HEK293 (cell line): ENCODE data around the gene CLGN.

Source experiments
- CTCF ChIA-PET: fragments of 350-600 bp; formaldehyde crosslinking; extraction: SDS; loops from one replicate; lab custom pipeline; 2021; ENCODE audit warnings: antibody characterized with exemption; lab: Yijun Ruan, JAX
- POLR2A ChIA-PET: fragments of 300-600 bp; formaldehyde crosslinking; extraction: SDS; loops from one replicate; lab custom pipeline; 2020; ENCODE audit warnings: antibody characterized with exemption, inconsistent platforms; lab: Yijun Ruan, JAX
- H3K27ac ChIP-seq: fragments of 200-500 bp; sonication (Bioruptor generic); 2 replicates; pipeline ENCODE4 v1.5.1; 2014; ENCODE audit warnings: low read depth, low read length, control low read depth, inconsistent platforms; ENCODE audit errors: extremely low read depth
- H3K36me3 ChIP-seq, 2 experiments: fragments of 200-500 bp in 1 of 2; sonication (Bioruptor generic) in 1 of 2; 1 replicate in 1 of 2; 2 replicates in 1 of 2; pipeline ENCODE4 v1.5.1; 2014 to 2017; ENCODE audit warnings: inconsistent platforms in 2 of 2, low read length in 2 of 2; ENCODE audit not compliant: control insufficient read depth in 2 of 2, insufficient read depth in 1 of 2
- H3K4me1 ChIP-seq: fragments of 200-500 bp; sonication (Bioruptor generic); 2 replicates; pipeline ENCODE4 v1.5.1; 2014; ENCODE audit warnings: mild to moderate bottlenecking, low read length, inconsistent platforms; ENCODE audit not compliant: control insufficient read depth, insufficient read depth
- H3K4me3 ChIP-seq: 2 replicates; pipeline ENCODE4 v1.5.1; 2011; ENCODE audit warnings: low read depth, mild to moderate bottlenecking, control low read depth, low read length, moderate library complexity
- H3K9me3 ChIP-seq: fragments of 200-500 bp; sonication (Bioruptor generic); 2 replicates; pipeline ENCODE4 v1.5.1; 2014; ENCODE audit warnings: low read depth, low read length, inconsistent platforms; ENCODE audit not compliant: control insufficient read depth, insufficient read depth
- GLIS1 ChIP-seq: fragments of 450-650 bp; formaldehyde crosslinking; IDR thresholded peaks from 2 replicates; pipeline ENCODE4 v1.5.1; 2016; ENCODE audit warnings: missing biosample characterization, missing genetic modification characterization
- HOXD13 ChIP-seq: sonication (generic); formaldehyde crosslinking; IDR thresholded peaks from 2 replicates; pipeline ENCODE4 v1.8.0; 2022; ENCODE audit warnings: missing genetic modification reagents, borderline replicate concordance
- IKZF3 ChIP-seq: fragments of 450-650 bp; IDR thresholded peaks from 2 replicates; pipeline ENCODE4 v1.5.0; 2018; ENCODE audit warnings: missing biosample characterization, mild to moderate bottlenecking, missing genetic modification characterization, moderate library complexity
- KLF9 ChIP-seq: fragments of 450-650 bp; formaldehyde crosslinking; IDR thresholded peaks from 2 replicates; pipeline ENCODE4 v1.5.1; 2016; ENCODE audit warnings: missing biosample characterization, missing genetic modification characterization, low read depth
- SALL2 ChIP-seq: fragments of 450-650 bp; formaldehyde crosslinking; IDR thresholded peaks from 2 replicates; pipeline ENCODE4 v1.5.0; 2017; ENCODE audit warnings: missing biosample characterization, mild to moderate bottlenecking, missing genetic modification characterization, borderline replicate concordance
- ZFHX2 ChIP-seq: fragments of 450-650 bp; formaldehyde crosslinking; conservative IDR thresholded peaks from 2 replicates; pipeline ENCODE4 v1.5.1; 2016; ENCODE audit warnings: missing biosample characterization, missing genetic modification characterization
- ZNF140 ChIP-seq: fragments of 450-650 bp; formaldehyde crosslinking; IDR thresholded peaks from 2 replicates; pipeline ENCODE4 v1.5.1; 2016; ENCODE audit warnings: missing biosample characterization, missing genetic modification characterization
- ZNF146 ChIP-seq: fragments of 450-650 bp; formaldehyde crosslinking; IDR thresholded peaks from 2 replicates; pipeline ENCODE4 v1.5.1; 2016; ENCODE audit warnings: missing biosample characterization, missing genetic modification characterization
- ZNF169 ChIP-seq: fragments of 450-650 bp; formaldehyde crosslinking; IDR thresholded peaks from 2 replicates; pipeline ENCODE4 v1.5.1; 2016; ENCODE audit warnings: missing biosample characterization, missing genetic modification characterization
- ZNF214 ChIP-seq: fragments of 450-650 bp; formaldehyde crosslinking; IDR thresholded peaks from 2 replicates; pipeline ENCODE4 v1.5.1; 2017; ENCODE audit warnings: missing biosample characterization, mild to moderate bottlenecking, missing genetic modification characterization, borderline replicate concordance
- ZNF274 ChIP-seq, 2 experiments: fragments of 200-500 bp in 1 of 2; fragments of 450-650 bp in 1 of 2; sonication (Bioruptor generic) in 1 of 2; formaldehyde crosslinking in 1 of 2; IDR thresholded peaks; 2 replicates each; pipeline versions ENCODE4 v1.5.1 to v1.6.1; 2014 to 2016; ENCODE audit warnings: borderline replicate concordance in 1 of 2, inconsistent platforms in 1 of 2, low read length in 1 of 2, missing biosample characterization in 1 of 2, missing genetic modification characterization in 1 of 2
- ZNF433 ChIP-seq: fragments of 450-650 bp; formaldehyde crosslinking; IDR thresholded peaks from 2 replicates; pipeline ENCODE4 v1.5.1; 2016; ENCODE audit warnings: missing biosample characterization, missing genetic modification characterization, low read depth
- ZNF521 ChIP-seq: fragments of 450-650 bp; formaldehyde crosslinking; IDR thresholded peaks from 2 replicates; pipeline ENCODE4 v1.5.1; 2017; ENCODE audit warnings: missing biosample characterization, mild to moderate bottlenecking, missing genetic modification characterization
- ZNF654 ChIP-seq: fragments of 450-650 bp; formaldehyde crosslinking; IDR thresholded peaks from 2 replicates; pipeline ENCODE4 v1.5.1; 2016; ENCODE audit warnings: low read depth, missing biosample characterization, missing genetic modification characterization
- ZNF837 ChIP-seq: fragments of 450-650 bp; formaldehyde crosslinking; IDR thresholded peaks from 2 replicates; pipeline ENCODE4 v1.5.1; 2016; ENCODE audit warnings: missing biosample characterization, missing genetic modification characterization
- TF ChIP-seq, protein P1 (sequence below): fragments of 450-650 bp; formaldehyde crosslinking; IDR thresholded peaks from 2 replicates; pipeline ENCODE4 v1.5.1; 2016; ENCODE audit warnings: missing biosample characterization, missing genetic modification characterization
- TF ChIP-seq, protein P2 (sequence below): fragments of 450-650 bp; formaldehyde crosslinking; IDR thresholded peaks from 2 replicates; pipeline ENCODE4 v1.5.1; 2016; ENCODE audit warnings: missing biosample characterization, missing genetic modification characterization
- TF ChIP-seq, protein P3 (sequence below): fragments of 450-650 bp; formaldehyde crosslinking; conservative IDR thresholded peaks from 2 replicates; pipeline ENCODE4 v1.5.1; 2016; ENCODE audit warnings: low read depth, missing biosample characterization, missing genetic modification characterization
- TF ChIP-seq, protein P4 (sequence below): fragments of 450-650 bp; formaldehyde crosslinking; IDR thresholded peaks from 2 replicates; pipeline ENCODE4 v1.5.1; 2016; ENCODE audit warnings: missing biosample characterization, missing genetic modification characterization
- TF ChIP-seq, protein P5 (sequence below): fragments of 450-650 bp; formaldehyde crosslinking; IDR thresholded peaks from 2 replicates; pipeline ENCODE4 v1.5.1; 2016; ENCODE audit warnings: missing biosample characterization, missing genetic modification characterization, borderline replicate concordance

The CLGN gene

DNA sequence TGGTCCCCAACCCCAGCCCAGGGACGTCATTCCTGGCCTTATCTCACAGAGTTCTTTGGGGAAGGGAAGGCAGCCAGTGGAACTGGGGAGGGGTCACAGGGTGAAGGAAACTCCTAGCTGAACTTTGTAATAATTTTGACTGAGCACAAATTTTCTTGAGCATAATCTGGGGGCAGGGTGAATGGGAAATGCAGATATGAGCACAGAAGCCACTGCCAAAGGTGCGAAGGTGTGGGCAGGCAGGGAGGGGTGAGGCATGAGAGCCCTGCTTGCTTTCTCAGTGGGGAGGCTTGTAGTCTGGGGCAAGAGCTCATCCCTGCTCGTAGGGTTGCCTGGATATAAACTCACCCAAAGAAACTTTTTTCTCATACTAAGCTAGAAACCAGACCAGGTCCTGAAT is 35.7 kb upstream of the CLGN start:
- no peaks in the 10 kb centered on the region for H3K4me1 ChIP-seq
- H3K9me3 ChIP-seq = no peaks in the 10 kb centered on the region
- ChIA-PET POLR2A (no interaction called here), CTCF (no interaction called here)
- H3K27ac ChIP-seq = no peak overlapping the region
- no peak overlapping the region for H3K4me3 ChIP-seq
- TF ChIP-seq HOXD13 (no peak), ZNF433 (tag by site-specific recombination) (no peak), IKZF3 (tag by site-specific recombination) (no peak), ZNF169 (tag by site-specific recombination) (no peak), KLF9 (tag by site-specific recombination) (no peak), ZFHX2 (tag by site-specific recombination) (no peak), ZNF146 (no peak), GLIS1 (tag by site-specific recombination) (no peak), ZNF837 (tag by site-specific recombination) (no peak), ZNF214 (tag by site-specific recombination) (no peak), ZNF654 (no peak), ZNF521 (no peak), ZNF274 (IDR thresholded peaks at IDR 0.05; ENCODE audit: low read length) (no peak), ZNF274 (tag by site-specific recombination; IDR thresholded peaks at IDR 0.05; ENCODE audit: borderline replicate concordance) (no peak), ZNF140 (tag by site-specific recombination) (no peak), SALL2 (tag by site-specific recombination) (no peak)
- TF ChIP-seq, protein P1, sequence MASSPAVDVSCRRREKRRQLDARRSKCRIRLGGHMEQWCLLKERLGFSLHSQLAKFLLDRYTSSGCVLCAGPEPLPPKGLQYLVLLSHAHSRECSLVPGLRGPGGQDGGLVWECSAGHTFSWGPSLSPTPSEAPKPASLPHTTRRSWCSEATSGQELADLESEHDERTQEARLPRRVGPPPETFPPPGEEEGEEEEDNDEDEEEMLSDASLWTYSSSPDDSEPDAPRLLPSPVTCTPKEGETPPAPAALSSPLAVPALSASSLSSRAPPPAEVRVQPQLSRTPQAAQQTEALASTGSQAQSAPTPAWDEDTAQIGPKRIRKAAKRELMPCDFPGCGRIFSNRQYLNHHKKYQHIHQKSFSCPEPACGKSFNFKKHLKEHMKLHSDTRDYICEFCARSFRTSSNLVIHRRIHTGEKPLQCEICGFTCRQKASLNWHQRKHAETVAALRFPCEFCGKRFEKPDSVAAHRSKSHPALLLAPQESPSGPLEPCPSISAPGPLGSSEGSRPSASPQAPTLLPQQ = no peak
- TF ChIP-seq, protein P2, sequence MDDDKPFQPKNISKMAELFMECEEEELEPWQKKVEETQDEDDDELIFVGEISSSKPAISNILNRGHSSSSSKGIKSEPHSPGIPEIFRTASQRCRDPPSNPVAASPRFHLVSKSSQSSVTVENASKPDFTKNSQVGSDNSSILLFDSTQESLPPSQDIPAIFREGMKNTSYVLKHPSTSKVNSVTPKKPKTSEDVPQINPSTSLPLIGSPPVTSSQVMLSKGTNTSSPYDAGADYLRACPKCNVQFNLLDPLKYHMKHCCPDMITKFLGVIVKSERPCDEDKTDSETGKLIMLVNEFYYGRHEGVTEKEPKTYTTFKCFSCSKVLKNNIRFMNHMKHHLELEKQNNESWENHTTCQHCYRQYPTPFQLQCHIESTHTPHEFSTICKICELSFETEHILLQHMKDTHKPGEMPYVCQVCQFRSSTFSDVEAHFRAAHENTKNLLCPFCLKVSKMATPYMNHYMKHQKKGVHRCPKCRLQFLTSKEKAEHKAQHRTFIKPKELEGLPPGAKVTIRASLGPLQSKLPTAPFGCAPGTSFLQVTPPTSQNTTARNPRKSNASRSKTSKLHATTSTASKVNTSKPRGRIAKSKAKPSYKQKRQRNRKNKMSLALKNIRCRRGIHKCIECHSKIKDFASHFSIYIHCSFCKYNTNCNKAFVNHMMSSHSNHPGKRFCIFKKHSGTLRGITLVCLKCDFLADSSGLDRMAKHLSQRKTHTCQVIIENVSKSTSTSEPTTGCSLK (tag by site-specific recombination) = no peak
- TF ChIP-seq, protein P3, sequence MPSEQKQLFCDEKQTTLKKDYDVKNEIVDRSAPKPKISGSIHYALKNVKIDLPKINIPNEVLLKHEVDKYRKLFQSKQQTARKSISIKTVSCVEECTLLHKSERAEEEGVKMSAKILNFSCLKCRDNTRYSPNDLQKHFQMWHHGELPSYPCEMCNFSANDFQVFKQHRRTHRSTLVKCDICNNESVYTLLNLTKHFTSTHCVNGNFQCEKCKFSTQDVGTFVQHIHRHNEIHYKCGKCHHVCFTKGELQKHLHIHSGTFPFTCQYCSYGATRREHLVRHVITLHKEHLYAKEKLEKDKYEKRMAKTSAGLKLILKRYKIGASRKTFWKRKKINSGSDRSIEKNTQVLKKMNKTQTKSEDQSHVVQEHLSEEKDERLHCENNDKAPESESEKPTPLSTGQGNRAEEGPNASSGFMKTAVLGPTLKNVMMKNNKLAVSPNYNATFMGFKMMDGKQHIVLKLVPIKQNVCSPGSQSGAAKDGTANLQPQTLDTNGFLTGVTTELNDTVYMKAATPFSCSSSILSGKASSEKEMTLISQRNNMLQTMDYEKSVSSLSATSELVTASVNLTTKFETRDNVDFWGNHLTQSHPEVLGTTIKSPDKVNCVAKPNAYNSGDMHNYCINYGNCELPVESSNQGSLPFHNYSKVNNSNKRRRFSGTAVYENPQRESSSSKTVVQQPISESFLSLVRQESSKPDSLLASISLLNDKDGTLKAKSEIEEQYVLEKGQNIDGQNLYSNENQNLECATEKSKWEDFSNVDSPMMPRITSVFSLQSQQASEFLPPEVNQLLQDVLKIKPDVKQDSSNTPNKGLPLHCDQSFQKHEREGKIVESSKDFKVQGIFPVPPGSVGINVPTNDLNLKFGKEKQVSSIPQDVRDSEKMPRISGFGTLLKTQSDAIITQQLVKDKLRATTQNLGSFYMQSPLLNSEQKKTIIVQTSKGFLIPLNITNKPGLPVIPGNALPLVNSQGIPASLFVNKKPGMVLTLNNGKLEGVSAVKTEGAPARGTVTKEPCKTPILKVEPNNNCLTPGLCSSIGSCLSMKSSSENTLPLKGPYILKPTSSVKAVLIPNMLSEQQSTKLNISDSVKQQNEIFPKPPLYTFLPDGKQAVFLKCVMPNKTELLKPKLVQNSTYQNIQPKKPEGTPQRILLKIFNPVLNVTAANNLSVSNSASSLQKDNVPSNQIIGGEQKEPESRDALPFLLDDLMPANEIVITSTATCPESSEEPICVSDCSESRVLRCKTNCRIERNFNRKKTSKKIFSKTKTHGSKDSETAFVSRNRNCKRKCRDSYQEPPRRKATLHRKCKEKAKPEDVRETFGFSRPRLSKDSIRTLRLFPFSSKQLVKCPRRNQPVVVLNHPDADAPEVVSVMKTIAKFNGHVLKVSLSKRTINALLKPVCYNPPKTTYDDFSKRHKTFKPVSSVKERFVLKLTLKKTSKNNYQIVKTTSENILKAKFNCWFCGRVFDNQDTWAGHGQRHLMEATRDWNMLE (tag by site-specific recombination) = no peak
- TF ChIP-seq, protein P4, sequence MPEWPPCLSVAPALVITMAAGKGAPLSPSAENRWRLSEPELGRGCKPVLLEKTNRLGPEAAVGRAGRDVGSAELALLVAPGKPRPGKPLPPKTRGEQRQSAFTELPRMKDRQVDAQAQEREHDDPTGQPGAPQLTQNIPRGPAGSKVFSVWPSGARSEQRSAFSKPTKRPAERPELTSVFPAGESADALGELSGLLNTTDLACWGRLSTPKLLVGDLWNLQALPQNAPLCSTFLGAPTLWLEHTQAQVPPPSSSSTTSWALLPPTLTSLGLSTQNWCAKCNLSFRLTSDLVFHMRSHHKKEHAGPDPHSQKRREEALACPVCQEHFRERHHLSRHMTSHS (tag by site-specific recombination) = no peak
- TF ChIP-seq, protein P5, sequence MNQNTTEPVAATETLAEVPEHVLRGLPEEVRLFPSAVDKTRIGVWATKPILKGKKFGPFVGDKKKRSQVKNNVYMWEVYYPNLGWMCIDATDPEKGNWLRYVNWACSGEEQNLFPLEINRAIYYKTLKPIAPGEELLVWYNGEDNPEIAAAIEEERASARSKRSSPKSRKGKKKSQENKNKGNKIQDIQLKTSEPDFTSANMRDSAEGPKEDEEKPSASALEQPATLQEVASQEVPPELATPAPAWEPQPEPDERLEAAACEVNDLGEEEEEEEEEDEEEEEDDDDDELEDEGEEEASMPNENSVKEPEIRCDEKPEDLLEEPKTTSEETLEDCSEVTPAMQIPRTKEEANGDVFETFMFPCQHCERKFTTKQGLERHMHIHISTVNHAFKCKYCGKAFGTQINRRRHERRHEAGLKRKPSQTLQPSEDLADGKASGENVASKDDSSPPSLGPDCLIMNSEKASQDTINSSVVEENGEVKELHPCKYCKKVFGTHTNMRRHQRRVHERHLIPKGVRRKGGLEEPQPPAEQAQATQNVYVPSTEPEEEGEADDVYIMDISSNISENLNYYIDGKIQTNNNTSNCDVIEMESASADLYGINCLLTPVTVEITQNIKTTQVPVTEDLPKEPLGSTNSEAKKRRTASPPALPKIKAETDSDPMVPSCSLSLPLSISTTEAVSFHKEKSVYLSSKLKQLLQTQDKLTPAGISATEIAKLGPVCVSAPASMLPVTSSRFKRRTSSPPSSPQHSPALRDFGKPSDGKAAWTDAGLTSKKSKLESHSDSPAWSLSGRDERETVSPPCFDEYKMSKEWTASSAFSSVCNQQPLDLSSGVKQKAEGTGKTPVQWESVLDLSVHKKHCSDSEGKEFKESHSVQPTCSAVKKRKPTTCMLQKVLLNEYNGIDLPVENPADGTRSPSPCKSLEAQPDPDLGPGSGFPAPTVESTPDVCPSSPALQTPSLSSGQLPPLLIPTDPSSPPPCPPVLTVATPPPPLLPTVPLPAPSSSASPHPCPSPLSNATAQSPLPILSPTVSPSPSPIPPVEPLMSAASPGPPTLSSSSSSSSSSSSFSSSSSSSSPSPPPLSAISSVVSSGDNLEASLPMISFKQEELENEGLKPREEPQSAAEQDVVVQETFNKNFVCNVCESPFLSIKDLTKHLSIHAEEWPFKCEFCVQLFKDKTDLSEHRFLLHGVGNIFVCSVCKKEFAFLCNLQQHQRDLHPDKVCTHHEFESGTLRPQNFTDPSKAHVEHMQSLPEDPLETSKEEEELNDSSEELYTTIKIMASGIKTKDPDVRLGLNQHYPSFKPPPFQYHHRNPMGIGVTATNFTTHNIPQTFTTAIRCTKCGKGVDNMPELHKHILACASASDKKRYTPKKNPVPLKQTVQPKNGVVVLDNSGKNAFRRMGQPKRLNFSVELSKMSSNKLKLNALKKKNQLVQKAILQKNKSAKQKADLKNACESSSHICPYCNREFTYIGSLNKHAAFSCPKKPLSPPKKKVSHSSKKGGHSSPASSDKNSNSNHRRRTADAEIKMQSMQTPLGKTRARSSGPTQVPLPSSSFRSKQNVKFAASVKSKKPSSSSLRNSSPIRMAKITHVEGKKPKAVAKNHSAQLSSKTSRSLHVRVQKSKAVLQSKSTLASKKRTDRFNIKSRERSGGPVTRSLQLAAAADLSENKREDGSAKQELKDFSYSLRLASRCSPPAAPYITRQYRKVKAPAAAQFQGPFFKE (tag by site-specific recombination) = no peak
- H3K36me3 ChIP-seq = no peaks in the 10 kb centered on the region
